B cell (primary cell): ENCODE measurements around the gene RAI14. TPM values are rescaled to one million over a fixed set of nuclear protein-coding genes. Genes with fewer than 3 reads are reported as not detected.

Source experiments
- ATAC-seq: fragments of 200-7000 bp; cut with Tn5 transposase; one replicate; pipeline ENCODE4 v1.10.0; 2021; ENCODE audit warnings: low read depth, mild to moderate bottlenecking, moderate number of reproducible peaks, moderate library complexity
- CTCF ChIA-PET: fragments of 350-600 bp; sonication (Branson Sonifier 250); formaldehyde crosslinking; loops from one replicate; lab custom pipeline; 2021; ENCODE audit warnings: antibody characterized with exemption, inconsistent platforms; lab: Charles Lee
- POLR2A ChIA-PET: fragments of 350-600 bp; sonication (Branson Sonifier 250); formaldehyde crosslinking; loops from one replicate; lab custom pipeline; 2021; ENCODE audit warnings: antibody characterized with exemption; lab: Charles Lee
- DNase-seq: peaks from one replicate; pipeline ENCODE4 v3.0.0; 2013
- H2AFZ ChIP-seq: 2 replicates; pipeline ENCODE4 v1.6.1; 2012; ENCODE audit warnings: mild to moderate bottlenecking, low read depth, low read length; ENCODE audit not compliant: insufficient read depth, poor library complexity, severe bottlenecking
- H3K27ac ChIP-seq, 2 donors: 1 replicate in 1 of 2; 2 replicates in 1 of 2; pipeline ENCODE4 v1.5.1; 2012 to 2013; ENCODE audit warnings: low read length in 2 of 2, mild to moderate bottlenecking in 2 of 2, moderate library complexity in 1 of 2
- H3K27me3 ChIP-seq, 4 experiments: fragments of 200-600 bp in 1 of 4; sonication (generic) in 1 of 4; replicated peaks in 1 of 4; 1 replicate in 2 of 4; 2 replicates in 2 of 4; pipeline versions ENCODE4 v1.6.1 to v1.7.0; 2013 to 2016; ENCODE audit warnings: low read length in 3 of 4, mild to moderate bottlenecking in 2 of 4, mixed read lengths in 1 of 4, moderate library complexity in 1 of 4; ENCODE audit not compliant: insufficient read depth in 4 of 4, control insufficient read depth in 3 of 4; ENCODE audit errors: control extremely low read depth in 1 of 4
- H3K36me3 ChIP-seq, 2 experiments: replicated peaks in 1 of 2; 1 replicate in 1 of 2; 2 replicates in 1 of 2; pipeline versions ENCODE4 v1.6.1 to v1.7.1; 2013; ENCODE audit warnings: low read length in 1 of 2; ENCODE audit not compliant: insufficient read depth in 2 of 2, control insufficient read depth in 1 of 2; ENCODE audit errors: control extremely low read depth in 1 of 2, extremely low read depth in 1 of 2
- H3K4me1 ChIP-seq, 2 donors: fragments of 200-600 bp in 1 of 2; sonication (generic) in 1 of 2; 1 replicate in 1 of 2; 2 replicates in 1 of 2; pipeline versions ENCODE4 v1.5.1 to v1.6.1; 2013 to 2017; ENCODE audit warnings: low read length in 2 of 2; ENCODE audit not compliant: control insufficient read depth in 2 of 2, insufficient read depth in 2 of 2
- H3K4me2 ChIP-seq: replicated peaks from 2 replicates; pipeline ENCODE3; 2012; ENCODE audit warnings: mild to moderate bottlenecking, low read depth, low read length; ENCODE audit not compliant: poor library complexity, severe bottlenecking
- H3K4me3 ChIP-seq, 5 experiments: fragments of 200-600 bp in 1 of 5; sonication (generic) in 1 of 5; 1 replicate in 3 of 5; 2 replicates in 2 of 5; pipeline versions ENCODE4 v1.5.1 to v1.7.0; 2011 to 2016; ENCODE audit warnings: low read length in 4 of 5, mild to moderate bottlenecking in 4 of 5, low read depth in 2 of 5, control low read depth in 1 of 5, moderate library complexity in 1 of 5; ENCODE audit not compliant: insufficient read depth in 1 of 5; ENCODE audit errors: control extremely low read depth in 1 of 5, extremely low read depth in 1 of 5
- H3K79me2 ChIP-seq: fragments of 200-600 bp; sonication (generic); one replicate; pipeline ENCODE4 v1.6.0; 2016; ENCODE audit warnings: low read length; ENCODE audit not compliant: control insufficient read depth, insufficient read depth
- H3K9ac ChIP-seq: fragments of 200-600 bp; sonication (generic); 2 replicates; pipeline ENCODE4 v1.6.1; 2017; ENCODE audit warnings: mild to moderate bottlenecking, low read length, moderate library complexity
- H3K9me3 ChIP-seq, 3 donors: one replicate each; pipeline versions ENCODE4 v1.6.1 to v1.7.1; 2013; ENCODE audit warnings: low read length in 2 of 3; ENCODE audit not compliant: control insufficient read depth in 2 of 3, insufficient read depth in 1 of 3; ENCODE audit errors: control extremely low read depth in 1 of 3
- H4K20me1 ChIP-seq: 2 replicates; pipeline ENCODE4 v1.6.0; 2012; ENCODE audit warnings: mild to moderate bottlenecking, low read length; ENCODE audit not compliant: insufficient read depth, control insufficient read depth, poor library complexity, severe bottlenecking
- H3K27ac Mint-ChIP-seq: one replicate; pipeline ENCODE4 v1.8.0; 2021; ENCODE audit warnings: mixed read lengths
- H3K27me3 Mint-ChIP-seq: one replicate; pipeline ENCODE4 v1.8.0; 2021; ENCODE audit warnings: mixed read lengths
- H3K4me1 Mint-ChIP-seq: one replicate; pipeline ENCODE4 v1.8.0; 2021; ENCODE audit warnings: mixed read lengths
- H3K4me3 Mint-ChIP-seq: one replicate; pipeline ENCODE4 v1.8.0; 2021; ENCODE audit warnings: mixed read lengths
- H3K9me3 Mint-ChIP-seq: one replicate; pipeline ENCODE4 v1.8.0; 2022; ENCODE audit warnings: mixed read lengths; ENCODE audit not compliant: insufficient read depth
- CTCF ChIP-seq: fragments of 200-600 bp; IDR thresholded peaks from one replicate; pipeline ENCODE4 v1.8.0; 2022; ENCODE audit warnings: antibody characterized with exemption, mild to moderate bottlenecking
- EZH2 ChIP-seq: IDR thresholded peaks from 2 replicates; pipeline ENCODE4 v1.6.1; 2012; ENCODE audit warnings: borderline replicate concordance, low read depth, mild to moderate bottlenecking, moderate library complexity, low read length; ENCODE audit not compliant: insufficient read depth, poor library complexity, severe bottlenecking
- WGBS: methylation state at CpG from one replicate; pipeline ENCODE4 v1.1.5; 2013; ENCODE audit warnings: missing lambda C conversion rate; ENCODE audit not compliant: insufficient coverage; 5-methylcytosine and 5-hydroxymethylcytosine counted together
- intact Hi-C: fragments of 100-400 bp; cut with micrococcal nuclease; formaldehyde crosslinking; loops from one replicate; pipeline ENCODE4 v1.10.0; 2022
- polyA plus RNA-seq: library from polyadenylated mRNA; depleted of rRNA; stranded (reverse); fragments of >200 nt; gene quantifications from 2 replicates; pipeline ENCODE4 v1.2.3, GENCODE V29; 2012
- total RNA-seq, 2 donors: library from RNA; stranded (reverse); fragments of 120-200 nt in 1 of 2; gene quantifications; 1 replicate in 1 of 2; 2 replicates in 1 of 2; pipeline versions ENCODE4 v1.2.3 to v1.2.4, GENCODE V29; 2013 to 2022

Gene RAI14
- total and polyA plus RNA-seq, 2 donors (not counting 1 experiment from before 2014, with no cell fraction given) = 0.55 to 1.9 TPM

- Histone ChIP-seq H3K36me3 (no peaks in the 10 kb centered on the region), H2AFZ (no peak overlapping the region), H3K4me1 (no peaks in the 10 kb centered on the region), H3K79me2 (no peaks in the 10 kb centered on the region), H3K9me3 (no peaks in the 10 kb centered on the region), H4K20me1 (no peaks in the 10 kb centered on the region), H3K27ac (no peak overlapping the region), H3K4me2 (no peak overlapping the region), H3K27me3 (no peaks in the 10 kb centered on the region), H3K4me3 (no peak overlapping the region), H3K9ac (no peak overlapping the region)
- H3K4me1 Mint-ChIP-seq = no peaks in the 10 kb centered on the region
- no CpG with 5 or more reads among the region's 1 CpG for WGBS
- H3K27ac Mint-ChIP-seq = no peak overlapping the region
- TF ChIP-seq EZH2 = no peak
- TF ChIP-seq CTCF = no peak
- no peaks in the 10 kb centered on the region for H3K9me3 Mint-ChIP-seq
- H3K4me3 Mint-ChIP-seq = no peak overlapping the region
- ATAC-seq (no peak), DNase-seq (no peak)
- POLR2A ChIA-PET = no interaction called here
- CTCF ChIA-PET = no interaction called here
- peaks cover 3% of the 10 kb centered on the region for H3K27me3 Mint-ChIP-seq
- intact Hi-C loops = no loop called here
Measured at GRCh38 chr5:34625246-34625645, 30.9 kb upstream of the RAI14 start.

- H3K79me2 ChIP-seq = no peaks in the 10 kb centered on the region
- Mint-ChIP-seq H3K4me3 (no peak overlapping the region), H3K27me3 (peaks cover 3% of the 10 kb centered on the region), H3K27ac (no peak overlapping the region), H3K4me1 (no peaks in the 10 kb centered on the region), H3K9me3 (peaks cover 4% of the 10 kb centered on the region)
- no peak overlapping the region for H2AFZ ChIP-seq
- no peaks in the 10 kb centered on the region for H3K36me3 ChIP-seq
- no peaks in the 10 kb centered on the region for H3K9me3 ChIP-seq
- intact Hi-C loops = no loop called here
- H3K27ac ChIP-seq = no peak overlapping the region
- no peaks in the 10 kb centered on the region for H3K4me1 ChIP-seq
- DNase-seq = no peak
- no peak for ATAC-seq
- CTCF ChIA-PET = interaction anchor here (0.6 kb wide), 1 partner anchor 378 kb away, joined by 4 read pairs; no protein-coding TSS in a partner anchor
- 85% methylated on average over 4 of the region's 6 CpGs for WGBS
- H3K4me3 ChIP-seq = no peak overlapping the region
- no peaks in the 10 kb centered on the region for H4K20me1 ChIP-seq
- H3K9ac ChIP-seq = no peak overlapping the region
- TF ChIP-seq EZH2 (no peak), CTCF (no peak)
- no peak overlapping the region for H3K4me2 ChIP-seq
- POLR2A ChIA-PET = no interaction called here
- H3K27me3 ChIP-seq = no peaks in the 10 kb centered on the region
Measured at GRCh38 chr5:34626036-34626435, 30.1 kb upstream of the RAI14 start.
